ENCODE results near the gene HOXA11.

Gene HOXA11

GRCh38 chr7:27186668-27187474, 1.8 kb upstream of the HOXA11 start:
- Histone ChIP-seq H3K79me2 (no peaks in the 10 kb centered on the region), H3K27me3 (ENCODE audit: control insufficient read depth, insufficient read depth, low read length) (peaks cover 46% of the 10 kb centered on the region), H2AFZ (no peak overlapping the region), H3K27ac (no peak overlapping the region), H3K4me1 (no peaks in the 10 kb centered on the region), H3K4me2 (ENCODE audit: low read length) (no peak overlapping the region), H3K4me3 (ENCODE audit: low read depth, low read length) (no peak overlapping the region), H3K9ac (no peak overlapping the region), H3K36me3 (ENCODE audit: control insufficient read depth, insufficient read depth, low read length) (no peaks in the 10 kb centered on the region), H3K9me3 (ENCODE audit: control insufficient read depth, low read length) (no peaks in the 10 kb centered on the region)
- TF ChIP-seq CTCF (IDR thresholded peaks at IDR 0.05), result no peak

- Histone ChIP-seq H3K4me2 (ENCODE audit: low read length) (no peak overlapping the region), H3K79me2 (no peaks in the 10 kb centered on the region), H3K27ac (no peak overlapping the region), H3K9me3 (ENCODE audit: control insufficient read depth, low read length) (no peaks in the 10 kb centered on the region), H3K4me1 (no peaks in the 10 kb centered on the region), H3K36me3 (ENCODE audit: control insufficient read depth, insufficient read depth, low read length) (no peaks in the 10 kb centered on the region), H3K27me3 (ENCODE audit: control insufficient read depth, insufficient read depth, low read length) (peaks cover 46% of the 10 kb centered on the region), H3K4me3 (ENCODE audit: low read depth, low read length) (no peak overlapping the region), H2AFZ (no peak overlapping the region), H3K9ac (no peak overlapping the region)
- no peak for TF ChIP-seq CTCF (IDR thresholded peaks at IDR 0.05)
Measured at GRCh38 chr7:27185854-27186667, 1.0 kb upstream of the HOXA11 start.

GRCh38 chr7:27184337-27185012, 557 bp downstream of the HOXA11 start:
- no peak for TF ChIP-seq CTCF (IDR thresholded peaks at IDR 0.05)
- H3K79me2 ChIP-seq, result no peaks in the 10 kb centered on the region
- no peak overlapping the region for H3K4me3 ChIP-seq (ENCODE audit: low read depth, low read length)
- no peak overlapping the region for H2AFZ ChIP-seq
- no peak overlapping the region for H3K27ac ChIP-seq
- H3K4me1 ChIP-seq, result no peaks in the 10 kb centered on the region
- H3K9ac ChIP-seq, result no peak overlapping the region
- H3K36me3 ChIP-seq (ENCODE audit: control insufficient read depth, insufficient read depth, low read length), result no peaks in the 10 kb centered on the region
- H3K4me2 ChIP-seq (ENCODE audit: low read length), result no peak overlapping the region
- peaks cover 40% of the 10 kb centered on the region for H3K27me3 ChIP-seq (ENCODE audit: control insufficient read depth, insufficient read depth, low read length)
- no peaks in the 10 kb centered on the region for H3K9me3 ChIP-seq (ENCODE audit: control insufficient read depth, low read length)

GRCh38 chr7:27183682-27184336, 1.2 kb downstream of the HOXA11 start:
- TF ChIP-seq CTCF (IDR thresholded peaks at IDR 0.05), result no peak
- peaks cover 40% of the 10 kb centered on the region for H3K27me3 ChIP-seq (ENCODE audit: control insufficient read depth, insufficient read depth, low read length)
- H3K9me3 ChIP-seq (ENCODE audit: control insufficient read depth, low read length), result no peaks in the 10 kb centered on the region
- no peaks in the 10 kb centered on the region for H3K79me2 ChIP-seq
- no peak overlapping the region for H3K9ac ChIP-seq
- no peak overlapping the region for H3K27ac ChIP-seq
- H3K4me1 ChIP-seq, result no peaks in the 10 kb centered on the region
- no peak overlapping the region for H3K4me3 ChIP-seq (ENCODE audit: low read depth, low read length)
- H2AFZ ChIP-seq, result no peak overlapping the region
- no peaks in the 10 kb centered on the region for H3K36me3 ChIP-seq (ENCODE audit: control insufficient read depth, insufficient read depth, low read length)
- H3K4me2 ChIP-seq (ENCODE audit: low read length), result no peak overlapping the region

All from parathyroid adenoma (tissue), 2 donors.